HG03135 (cell line): ENCODE results near the gene HECTD1.
"Not testable (repeated sequence)": the region's sequence is repeated elsewhere in the genome, so short reads cannot be mapped to it uniquely, and the experiment has no call there.

Experiments
- ATAC-seq: cut with Tn5 transposase; IDR thresholded peaks from one replicate; pipeline ENCODE4 v1.9.1; 2021; ENCODE audit warnings: mild to moderate bottlenecking, moderate library complexity; ENCODE audit not compliant: unreplicated experiment

Gene HECTD1

DNA sequence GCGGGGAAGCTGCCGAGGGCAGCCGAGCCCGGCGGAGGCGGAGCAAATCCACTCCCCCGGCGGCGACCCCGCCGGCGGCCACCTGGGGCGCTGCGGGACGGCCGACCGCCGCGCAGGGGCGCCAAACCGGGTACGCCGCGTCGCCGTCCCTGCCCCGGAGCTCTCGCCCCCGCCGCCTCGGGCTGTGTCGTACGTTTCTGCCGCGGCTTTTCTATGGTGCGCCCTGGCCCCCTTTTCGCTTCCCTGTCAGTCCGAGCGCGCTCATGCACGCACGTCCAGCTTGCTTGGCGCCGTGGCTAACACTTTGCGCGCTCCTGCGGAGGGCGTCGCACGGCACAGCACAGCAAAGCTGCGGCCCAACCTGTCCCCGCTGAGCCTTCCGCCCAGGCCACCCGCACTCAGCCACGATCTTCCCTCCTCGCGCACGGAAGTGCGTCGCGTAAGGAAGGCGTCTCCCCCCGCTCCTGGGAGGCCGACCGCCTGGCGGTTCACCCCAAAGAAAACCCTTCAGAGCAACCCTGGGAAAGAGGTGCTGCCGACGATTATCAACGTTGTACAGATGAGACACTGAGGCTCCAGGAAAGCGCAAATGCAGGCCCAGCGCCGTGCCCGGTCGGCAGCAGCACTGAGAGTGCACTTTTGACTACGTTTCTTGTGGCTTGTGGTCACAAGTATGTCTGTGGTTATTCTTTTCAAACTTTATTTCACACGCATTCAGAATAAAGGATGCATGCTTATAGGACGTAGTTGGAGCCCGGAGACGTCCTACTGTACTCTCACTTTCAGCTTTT is at the start of gene HECTD1:
Gene HECTD1 (minus strand): TSS at position 39 of the 791 bp plus-strand sequence. CDS start 1,857 bp downstream, outside the sequence.
- peak; percentile 72 for ATAC-seq

DNA sequence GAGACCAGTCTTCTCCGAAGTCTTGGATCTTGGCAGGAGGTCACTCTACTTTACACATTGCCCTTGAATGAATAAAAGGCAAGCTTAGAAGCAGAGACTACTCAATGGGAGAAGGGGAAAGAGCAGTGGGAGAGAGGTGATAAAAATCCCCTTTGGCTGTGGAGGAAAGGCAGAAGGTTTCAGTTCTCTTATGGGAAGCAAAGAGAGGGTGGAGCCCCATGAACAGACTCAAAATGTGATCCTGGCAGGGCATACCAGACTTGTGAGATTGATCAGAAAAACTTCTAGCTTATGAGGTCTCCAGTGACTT is 49.6 kb upstream of the HECTD1 start:
- ATAC-seq, result no peak

DNA sequence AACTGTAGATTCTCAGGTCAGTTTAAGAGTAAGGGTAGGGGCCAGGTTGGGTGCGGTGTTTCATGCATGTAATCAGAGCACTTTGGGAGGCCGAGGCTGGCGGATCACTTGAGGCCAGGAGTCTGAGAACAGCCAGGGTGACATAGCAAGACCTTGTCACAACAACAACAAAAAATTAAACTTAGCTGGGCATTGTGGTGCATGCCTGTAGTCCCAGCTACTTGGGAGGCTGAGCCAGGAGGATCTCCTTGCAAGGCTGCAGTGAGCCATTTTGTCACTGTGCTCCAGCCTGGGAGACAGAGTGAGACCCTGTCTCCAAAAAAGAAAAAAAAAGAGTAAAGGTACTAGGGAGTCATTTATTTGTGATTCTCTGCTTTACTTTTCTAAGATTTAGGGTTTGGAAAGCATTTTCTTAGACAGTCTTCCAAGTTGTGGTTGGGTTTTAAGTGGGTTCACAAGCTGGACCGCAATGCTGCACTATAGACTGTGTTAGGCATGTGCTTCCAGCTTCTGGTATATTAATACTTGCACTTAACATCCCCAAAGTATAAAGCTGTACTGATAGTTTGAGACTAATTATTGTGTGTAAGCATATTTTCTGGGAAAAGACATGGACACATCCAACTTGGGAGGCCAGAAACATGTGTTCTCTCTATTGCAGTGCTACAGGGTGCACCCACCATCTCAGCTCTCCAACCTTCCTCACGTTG is 49.1 kb upstream of the HECTD1 start:
- ATAC-seq, result no peak

DNA sequence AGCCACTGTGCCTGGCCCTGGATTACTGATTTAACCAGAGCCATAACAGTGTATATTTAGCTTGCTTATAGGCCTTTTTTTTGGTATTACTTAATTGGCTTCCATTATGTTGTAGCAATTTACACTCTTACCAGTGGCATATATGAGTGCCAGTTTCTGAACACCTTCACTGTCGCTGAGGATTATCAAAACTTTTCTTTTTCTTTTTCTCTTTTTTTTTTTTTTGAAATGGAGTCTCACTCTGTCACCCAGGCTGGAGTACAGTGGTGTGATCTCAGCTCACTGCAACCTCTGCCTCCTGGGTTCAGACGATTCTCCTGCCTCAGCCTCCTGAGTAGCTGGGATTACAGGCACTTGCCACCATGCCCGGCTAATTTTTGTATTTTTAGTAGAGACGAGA is 48.3 kb upstream of the HECTD1 start:
- ATAC-seq, result not testable (repeated sequence)

DNA sequence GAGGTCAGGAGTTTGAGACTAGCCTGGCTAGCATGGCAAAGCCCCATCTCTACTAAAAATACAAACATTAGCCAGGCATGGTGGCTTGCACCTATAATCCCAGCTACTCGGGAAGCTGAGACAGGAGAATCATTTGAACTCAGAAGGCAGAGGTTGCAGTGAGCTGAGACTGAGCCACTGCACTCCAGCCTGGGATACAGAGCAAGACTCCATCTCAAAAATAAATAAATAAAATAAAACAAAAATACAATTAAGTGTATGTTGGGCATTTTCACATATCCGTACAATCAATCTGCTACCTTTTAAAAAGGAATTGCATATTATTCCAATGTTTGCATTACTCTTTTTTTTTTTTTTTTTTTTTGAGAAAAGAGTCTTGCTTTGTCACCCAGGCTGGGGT is 47.7 kb upstream of the HECTD1 start:
- ATAC-seq, result no peak

DNA sequence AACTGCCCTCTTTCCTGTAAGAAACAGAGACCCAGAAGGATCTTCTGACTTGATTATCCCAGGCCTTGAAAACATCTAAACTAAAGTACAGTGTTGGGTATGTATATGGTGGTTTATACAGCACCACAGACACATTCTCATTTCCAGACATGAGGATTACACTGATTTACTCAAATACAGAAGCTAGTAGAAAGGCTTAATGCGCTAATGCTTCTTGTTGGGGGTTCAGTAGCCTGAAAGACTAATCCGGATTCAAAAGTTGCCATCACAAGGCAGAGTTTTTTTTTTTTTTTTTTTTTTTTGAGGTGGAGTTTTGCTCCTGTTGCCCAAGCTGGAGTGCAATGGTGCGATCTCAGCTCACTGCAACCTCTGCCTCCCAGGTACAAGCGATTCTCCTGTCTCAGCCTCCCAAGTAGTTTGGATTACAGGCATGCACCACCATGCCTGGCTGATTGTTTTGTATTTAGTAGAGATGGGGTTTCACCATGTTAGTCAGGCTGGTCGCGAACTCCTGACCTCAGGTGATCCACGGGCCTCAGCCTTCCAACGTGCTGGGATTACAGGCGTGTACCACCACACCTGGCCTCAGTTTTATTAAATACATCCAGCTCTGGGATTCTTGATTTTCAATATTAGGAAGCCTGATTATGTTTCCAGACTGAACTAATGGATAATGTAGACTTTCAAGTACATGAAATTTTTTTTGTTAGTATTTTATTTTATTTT is 46.3 kb upstream of the HECTD1 start:
- no peak for ATAC-seq

DNA sequence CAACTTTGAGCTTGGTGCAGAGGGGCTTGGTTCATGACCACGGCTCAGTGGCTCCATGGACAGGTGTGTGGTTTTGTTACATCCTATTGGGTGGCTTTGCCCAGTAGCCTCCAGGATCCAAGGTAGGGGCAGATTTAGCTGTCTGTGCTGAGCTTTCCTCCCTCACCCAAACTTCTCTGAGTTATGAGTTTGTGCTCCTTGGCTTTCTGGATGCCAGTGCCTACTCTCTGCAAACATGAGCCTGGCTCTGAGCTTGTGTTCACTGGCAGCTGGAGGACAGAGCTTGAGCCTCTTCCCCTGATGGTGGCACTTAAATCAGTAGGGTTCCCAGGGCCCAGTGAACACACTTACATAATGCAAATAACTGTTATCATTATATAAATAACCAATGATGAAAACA is 45.3 kb upstream of the HECTD1 start:
- no peak for ATAC-seq

DNA sequence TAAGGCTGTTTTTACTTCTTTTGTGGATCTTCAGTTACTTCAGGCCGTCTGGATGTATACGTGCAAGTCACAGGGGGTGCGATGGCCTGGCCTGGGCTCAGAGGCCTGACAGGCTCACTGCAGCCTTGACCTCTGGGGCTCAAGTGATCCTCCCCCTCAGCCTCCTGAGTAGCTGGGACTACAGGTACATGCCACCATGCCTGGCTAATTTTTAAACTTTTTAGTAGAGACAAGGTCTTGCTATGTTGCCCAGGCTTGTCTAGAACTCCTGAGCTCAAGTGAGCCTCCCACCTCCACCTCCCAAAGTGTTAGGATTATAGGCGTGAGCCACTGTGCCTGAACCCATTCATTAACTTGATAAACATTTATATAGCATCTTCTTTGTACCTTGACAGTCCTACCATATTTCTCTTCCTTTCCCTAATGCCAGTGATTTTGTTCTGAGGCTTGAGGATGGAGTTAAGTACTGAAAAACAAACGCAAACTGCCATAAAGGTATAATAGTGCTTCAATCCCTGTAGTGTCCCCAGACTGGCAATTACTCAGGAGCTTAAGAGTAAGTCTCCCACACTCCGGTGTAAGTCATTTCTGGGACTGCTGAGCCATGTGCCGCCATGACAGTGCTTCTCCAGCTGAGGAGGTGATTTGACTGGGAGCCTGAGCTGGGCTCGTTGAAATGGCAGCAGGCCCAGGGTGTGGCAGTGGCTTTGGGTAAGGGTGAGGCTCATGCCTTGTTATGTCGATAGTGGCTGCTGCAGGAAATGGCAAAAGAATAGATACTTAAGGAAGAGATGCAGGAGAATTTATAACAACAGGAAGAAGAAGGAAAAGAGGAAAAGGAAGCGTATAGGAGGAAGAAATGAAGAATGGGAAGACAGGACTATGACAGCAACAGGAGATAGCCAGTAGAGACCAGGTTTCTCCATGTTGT is 43.7 kb upstream of the HECTD1 start:
- no peak for ATAC-seq

DNA sequence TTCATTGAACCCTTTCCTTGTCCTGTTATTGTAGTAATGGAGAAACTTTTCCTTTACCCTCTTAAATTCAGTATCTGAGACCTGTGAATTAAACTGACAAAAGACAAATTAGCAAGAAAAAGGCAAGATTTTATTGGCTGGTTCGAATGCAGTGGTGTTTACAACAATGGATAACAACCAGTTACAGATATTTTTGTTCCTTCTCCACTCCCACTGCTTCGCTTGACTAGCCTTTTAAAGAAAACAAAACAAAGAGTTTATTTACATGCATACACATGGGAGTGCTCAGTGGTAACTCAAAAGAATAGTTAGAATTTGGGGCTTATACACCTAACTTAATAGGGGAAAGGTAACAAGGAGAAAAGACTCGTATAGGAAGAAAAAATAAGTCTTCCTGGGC is 37.0 kb upstream of the HECTD1 start:
- ATAC-seq, result no peak

DNA sequence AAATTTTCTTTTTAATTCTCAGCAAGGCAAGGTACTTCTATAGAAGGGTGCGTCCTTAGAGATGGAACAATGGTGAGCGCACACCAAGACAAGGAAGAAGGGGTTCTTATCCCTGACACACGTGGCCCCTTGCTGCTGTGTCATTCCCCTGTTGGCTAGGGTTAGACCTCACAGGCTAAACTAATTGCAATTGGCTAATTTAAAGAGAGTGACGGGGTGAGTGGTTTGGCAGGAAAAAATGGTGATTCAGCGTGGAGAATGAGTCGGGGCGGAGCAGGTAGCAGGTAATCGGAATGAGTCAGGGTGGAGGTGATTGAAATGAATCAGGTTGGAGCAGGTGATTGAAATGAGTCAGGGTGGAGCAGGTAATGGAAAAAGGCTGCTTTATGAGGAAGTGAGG is 36.3 kb upstream of the HECTD1 start:
- ATAC-seq, result no peak

DNA sequence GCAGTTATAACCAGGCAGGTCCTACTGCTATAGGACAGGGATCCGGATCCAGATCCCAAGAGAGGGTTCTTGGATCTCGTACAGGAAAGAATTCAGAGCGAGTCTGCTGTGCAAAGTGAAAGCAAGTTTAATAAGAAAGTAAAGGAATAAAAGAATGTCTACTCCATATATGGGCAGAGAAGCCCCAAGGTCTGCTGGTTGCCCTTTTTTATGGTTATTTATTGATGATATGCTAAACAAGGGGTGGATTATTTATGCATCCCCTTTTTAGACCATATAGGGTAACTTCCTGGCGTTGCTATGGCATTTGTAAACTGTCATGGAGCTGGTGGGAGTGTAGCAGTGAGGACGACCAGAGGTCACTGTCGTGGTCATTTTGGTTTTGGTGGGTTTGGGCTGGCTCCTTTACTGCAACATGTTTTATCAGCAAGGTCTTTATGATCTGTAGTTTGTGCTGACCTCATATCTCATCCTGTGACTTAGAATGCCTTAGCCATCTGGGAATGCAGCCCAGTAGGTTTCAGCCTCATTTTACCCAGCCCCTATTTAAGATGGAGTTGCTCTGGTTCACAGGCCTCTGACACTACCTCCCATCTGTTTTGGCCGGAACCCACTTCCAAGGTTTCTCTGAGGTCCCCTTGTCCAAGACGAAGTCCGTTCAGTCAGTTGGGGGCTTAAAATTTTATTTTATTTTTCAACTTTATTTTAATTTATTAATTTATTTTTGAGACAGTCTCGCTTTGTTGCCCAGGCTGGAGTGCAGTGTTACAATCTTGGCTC is 34.8 kb upstream of the HECTD1 start:
- not testable (repeated sequence) for ATAC-seq

DNA sequence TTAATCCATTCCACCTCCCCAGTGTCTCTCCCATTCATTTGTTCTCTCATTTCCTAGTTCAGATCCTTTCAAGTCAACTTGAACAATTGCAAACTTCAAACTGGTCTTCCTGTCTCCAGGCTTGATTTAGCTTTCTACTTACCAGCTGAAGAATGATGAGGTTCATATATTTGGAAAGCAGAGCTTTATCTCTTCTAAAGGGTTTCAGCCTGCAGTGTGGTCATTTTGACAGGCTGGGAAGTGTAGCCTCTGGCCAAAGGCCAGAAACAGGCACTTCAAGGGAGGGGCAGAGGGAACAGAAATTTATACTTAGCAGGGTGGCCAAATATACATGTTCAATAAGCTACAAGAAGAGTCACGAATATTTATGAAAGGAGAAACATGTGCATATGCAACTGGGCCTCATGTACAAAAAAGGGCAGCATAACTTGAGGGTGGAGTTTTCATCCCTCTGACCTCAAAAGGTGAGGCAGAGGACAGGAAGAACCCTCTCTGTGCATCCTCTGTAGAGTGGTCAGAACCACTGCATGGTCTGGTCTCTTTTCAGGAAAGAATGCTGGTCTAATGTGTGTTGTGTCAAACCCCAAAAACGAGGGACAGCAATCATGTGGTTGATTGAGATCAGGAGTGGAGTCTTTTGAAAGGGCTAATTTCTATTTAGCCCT is 34.0 kb upstream of the HECTD1 start:
- ATAC-seq, result no peak

DNA sequence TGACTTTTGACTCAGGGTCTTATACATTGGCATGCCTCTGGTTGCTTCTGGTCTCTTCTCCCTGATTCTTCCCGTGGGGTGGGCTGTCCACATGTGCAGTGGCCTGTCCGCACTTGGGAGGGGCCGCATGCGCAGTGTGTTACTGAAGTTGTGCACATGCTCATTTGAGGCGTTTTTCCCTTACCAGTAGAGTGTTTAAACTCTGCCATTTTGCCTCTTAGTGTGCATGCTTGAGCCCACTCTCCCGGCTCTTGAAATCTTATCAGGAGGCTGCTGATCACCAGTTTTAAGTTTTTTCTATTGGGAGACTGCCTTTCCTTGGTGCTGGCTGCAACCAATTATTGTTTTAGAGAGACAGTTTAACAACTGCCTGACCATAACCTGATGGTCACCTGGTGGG is 32.1 kb upstream of the HECTD1 start:
- ATAC-seq, result no peak

DNA sequence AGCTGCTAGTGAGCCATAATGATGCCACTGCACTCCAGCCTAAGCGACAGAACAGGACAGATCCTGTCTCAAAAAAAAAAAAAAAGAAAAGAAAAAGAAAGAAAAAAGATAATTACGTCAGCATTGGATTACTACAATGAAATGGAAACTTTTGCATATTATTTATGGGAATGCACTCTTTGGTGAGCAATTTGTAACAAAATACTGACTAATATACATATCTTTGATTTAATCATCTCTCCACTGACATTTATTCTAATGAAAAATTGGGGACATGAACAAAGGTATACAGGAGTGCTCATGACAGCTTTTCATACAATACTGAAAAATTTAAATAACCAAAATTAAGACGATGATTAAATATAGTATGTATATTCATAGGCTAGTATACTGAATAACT is 27.9 kb upstream of the HECTD1 start:
- ATAC-seq, result no peak

DNA sequence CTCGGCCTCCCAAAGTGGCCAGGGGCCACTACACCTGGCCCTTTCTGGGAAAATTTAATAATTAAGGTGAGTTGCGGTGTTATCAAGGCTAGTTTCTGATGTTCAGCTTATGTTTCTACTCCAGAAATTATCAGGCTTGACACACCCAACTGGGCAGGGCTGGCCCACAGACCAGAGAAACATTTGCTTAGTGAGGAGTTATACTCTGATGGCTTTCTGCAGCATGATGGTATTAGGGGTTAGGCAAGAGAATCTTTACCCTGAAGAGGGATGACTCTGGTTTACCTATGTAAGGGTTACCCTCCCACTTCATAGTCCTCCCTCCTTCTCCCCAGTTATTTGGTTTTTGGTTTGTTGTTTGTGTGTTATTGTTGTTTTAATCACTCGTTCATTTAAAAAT is 24.5 kb upstream of the HECTD1 start:
- ATAC-seq, result no peak

DNA sequence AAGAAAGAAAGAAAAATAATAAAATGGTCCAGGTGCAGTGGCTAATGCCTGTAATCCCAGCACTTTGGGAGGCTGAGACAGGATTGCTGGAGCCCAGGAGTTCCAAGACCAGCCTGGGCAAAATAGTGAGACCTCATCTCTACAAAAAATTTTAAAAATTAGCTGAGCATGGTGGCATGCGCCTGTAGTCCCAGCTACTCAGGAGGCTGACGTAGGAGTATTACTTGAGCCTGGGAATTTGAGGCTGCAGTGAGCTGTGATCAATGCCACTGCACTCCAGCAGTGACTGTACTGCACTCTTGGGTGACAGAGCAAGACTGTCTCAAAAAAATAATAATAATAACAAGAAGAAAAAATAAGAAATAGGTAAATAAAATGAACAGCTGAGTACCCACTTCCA is 23.7 kb upstream of the HECTD1 start:
- ATAC-seq, result not testable (repeated sequence)

DNA sequence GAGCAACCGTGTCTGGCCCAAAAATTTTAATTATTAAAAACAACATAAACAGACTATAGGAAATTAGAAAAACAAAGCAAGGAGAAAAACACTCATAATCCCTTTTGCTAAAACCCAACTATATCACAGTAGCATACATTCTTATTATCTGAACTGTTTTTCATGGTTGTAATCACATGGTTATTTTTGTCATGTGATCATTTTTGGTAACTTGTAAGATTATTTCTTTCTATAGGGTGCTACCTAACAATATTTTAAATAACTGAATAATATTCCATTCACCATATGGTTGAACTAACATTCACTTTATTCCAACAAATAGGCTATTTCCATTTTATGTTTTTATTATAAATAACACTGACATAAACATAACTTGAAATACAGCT is 23.0 kb upstream of the HECTD1 start:
- no peak for ATAC-seq

DNA sequence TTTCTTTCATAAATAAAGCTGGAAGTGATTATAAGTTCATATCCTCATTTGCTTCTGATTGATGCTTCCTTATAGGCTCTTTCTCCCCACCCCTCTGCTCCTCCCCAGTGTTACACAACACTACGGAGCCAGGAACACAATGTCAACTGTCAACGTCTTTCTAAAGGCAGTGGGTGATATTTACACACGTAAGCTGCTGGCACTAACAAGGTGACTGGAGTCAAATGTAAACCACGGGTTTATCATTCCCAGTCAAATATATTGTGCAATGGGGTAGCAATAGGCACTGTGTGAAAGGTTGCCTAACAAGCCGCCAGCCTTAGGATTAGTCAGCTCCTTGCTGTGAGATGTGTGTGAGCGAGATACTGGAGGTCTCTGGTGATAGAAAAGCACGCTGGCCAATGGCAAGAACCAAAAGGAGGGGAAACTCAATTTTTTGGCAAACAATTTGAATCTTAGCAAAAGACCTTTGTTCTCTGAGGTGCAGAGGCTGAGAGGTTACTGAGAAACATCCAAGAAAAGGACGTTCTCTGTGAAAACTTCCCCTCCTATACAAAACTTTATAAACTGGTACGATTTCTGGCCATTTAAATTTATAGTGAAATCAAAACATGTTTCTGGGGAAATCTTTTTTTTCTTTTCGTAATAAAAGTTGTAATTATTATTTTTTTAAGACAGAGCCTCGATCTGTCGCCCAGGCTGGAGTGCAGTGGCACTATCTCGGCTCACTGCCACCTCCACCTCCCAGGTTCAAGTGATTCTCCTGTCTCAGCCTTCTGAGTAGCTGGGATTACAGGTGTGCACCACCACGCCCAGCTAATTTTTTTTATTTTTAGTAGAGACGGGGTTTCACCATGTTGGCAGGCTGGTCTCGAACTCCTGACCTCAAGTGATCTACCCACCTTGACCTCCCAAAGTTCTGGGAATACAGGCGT is 22.3 kb upstream of the HECTD1 start:
- ATAC-seq, result no peak

DNA sequence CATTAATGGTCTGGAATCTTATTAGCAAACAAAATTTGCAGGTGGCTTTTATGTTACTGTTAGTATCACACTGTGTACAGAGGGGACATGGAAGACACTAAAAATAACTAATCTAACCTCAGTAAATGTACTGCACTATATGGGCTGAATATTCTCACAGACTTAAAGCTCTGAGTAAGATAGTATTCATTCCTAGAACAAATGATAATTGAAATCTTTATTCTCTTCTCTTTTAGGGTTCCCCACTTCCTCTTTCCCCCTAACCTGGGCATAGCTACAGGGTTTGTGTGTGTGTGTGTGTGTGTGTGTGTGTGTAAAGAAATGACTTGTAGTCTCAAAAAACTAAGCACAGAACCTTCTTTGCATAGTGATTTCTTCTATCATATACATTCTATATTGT is 21.4 kb upstream of the HECTD1 start:
- peak; percentile 91 for ATAC-seq
